Upper lobe of left lung (tissue), 4 donors: ENCODE data around the gene VAV3.

ENCODE experiments used
- CTCF ChIP-seq, 6 experiments: fragments of 450-650 bp in 4 of 6; fragments of 200-600 bp in 2 of 6; sonication (generic) in 2 of 6; IDR thresholded peaks; one replicate each; pipeline ENCODE4 v1.5.1; 2016 to 2019; ENCODE audit warnings: antibody characterized with exemption in 6 of 6
- POLR2A ChIP-seq, 4 donors: fragments of 450-650 bp; IDR thresholded peaks; one replicate each; pipeline ENCODE4 v1.5.1; 2016 to 2017; ENCODE audit warnings: antibody characterized with exemption in 4 of 4, mild to moderate bottlenecking in 2 of 4
- POLR2AphosphoS5 ChIP-seq, 2 donors: sonication (generic); formaldehyde crosslinking; IDR thresholded peaks; one replicate each; pipeline ENCODE4 v1.5.1; 2017; ENCODE audit warnings: antibody characterized with exemption in 2 of 2

- TF ChIP-seq CTCF (IDR thresholded peaks at IDR 0.05): no peak
- no peak for TF ChIP-seq POLR2AphosphoS5 (IDR thresholded peaks at IDR 0.05)
- no peak for TF ChIP-seq POLR2A (IDR thresholded peaks at IDR 0.05)
Measured at GRCh38 chr1:107863342-107863741, 101.6 kb downstream of the VAV3 start.
